ENCODE data around the gene SETD1A. TPM values are rescaled to one million over a fixed set of nuclear protein-coding genes. Genes with fewer than 3 reads are reported as not detected.

The SETD1A gene
- total RNA-seq, 1 donor from 2014 or later: 23.4 TPM

DNA sequence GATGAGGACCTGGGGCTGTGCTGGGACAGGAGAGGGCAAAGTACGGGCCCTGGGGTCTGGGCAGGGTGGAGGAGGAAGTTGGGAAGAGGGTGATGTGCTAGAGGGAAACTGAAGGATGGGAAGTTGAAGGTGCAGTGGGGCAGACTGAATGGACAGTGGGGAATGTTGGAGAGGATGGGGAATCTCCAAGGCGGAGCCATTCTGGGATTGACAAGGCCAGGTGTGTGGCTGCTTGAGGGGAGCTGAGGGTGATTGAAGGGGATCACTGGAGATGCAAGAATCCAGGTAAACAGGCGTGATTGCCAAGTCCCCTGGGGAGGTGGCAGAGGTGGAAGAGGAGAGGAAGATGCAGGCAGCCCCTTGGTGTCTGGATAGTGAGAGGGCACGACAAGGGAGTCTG is 18.9 kb downstream of the SETD1A start:
- Mint-ChIP-seq H3K27me3 (ENCODE audit: unreplicated experiment) (peaks cover 25% of the 10 kb centered on the region), H3K9me3 (ENCODE audit: unreplicated experiment) (no peaks in the 10 kb centered on the region), H3K36me3 (ENCODE audit: low read depth, unreplicated experiment) (peaks cover 48% of the 10 kb centered on the region), H3K4me3 (ENCODE audit: unreplicated experiment) (no peak overlapping the region), H3K4me1 (ENCODE audit: unreplicated experiment) (no peaks in the 10 kb centered on the region), H3K27ac (ENCODE audit: unreplicated experiment) (no peak overlapping the region)
- no peak for DNase-seq (ENCODE audit: low spot score)
- TF ChIP-seq, protein P1, sequence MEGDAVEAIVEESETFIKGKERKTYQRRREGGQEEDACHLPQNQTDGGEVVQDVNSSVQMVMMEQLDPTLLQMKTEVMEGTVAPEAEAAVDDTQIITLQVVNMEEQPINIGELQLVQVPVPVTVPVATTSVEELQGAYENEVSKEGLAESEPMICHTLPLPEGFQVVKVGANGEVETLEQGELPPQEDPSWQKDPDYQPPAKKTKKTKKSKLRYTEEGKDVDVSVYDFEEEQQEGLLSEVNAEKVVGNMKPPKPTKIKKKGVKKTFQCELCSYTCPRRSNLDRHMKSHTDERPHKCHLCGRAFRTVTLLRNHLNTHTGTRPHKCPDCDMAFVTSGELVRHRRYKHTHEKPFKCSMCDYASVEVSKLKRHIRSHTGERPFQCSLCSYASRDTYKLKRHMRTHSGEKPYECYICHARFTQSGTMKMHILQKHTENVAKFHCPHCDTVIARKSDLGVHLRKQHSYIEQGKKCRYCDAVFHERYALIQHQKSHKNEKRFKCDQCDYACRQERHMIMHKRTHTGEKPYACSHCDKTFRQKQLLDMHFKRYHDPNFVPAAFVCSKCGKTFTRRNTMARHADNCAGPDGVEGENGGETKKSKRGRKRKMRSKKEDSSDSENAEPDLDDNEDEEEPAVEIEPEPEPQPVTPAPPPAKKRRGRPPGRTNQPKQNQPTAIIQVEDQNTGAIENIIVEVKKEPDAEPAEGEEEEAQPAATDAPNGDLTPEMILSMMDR (IDR thresholded peaks at IDR 0.05; ENCODE audit: unreplicated experiment): no peak

DNA sequence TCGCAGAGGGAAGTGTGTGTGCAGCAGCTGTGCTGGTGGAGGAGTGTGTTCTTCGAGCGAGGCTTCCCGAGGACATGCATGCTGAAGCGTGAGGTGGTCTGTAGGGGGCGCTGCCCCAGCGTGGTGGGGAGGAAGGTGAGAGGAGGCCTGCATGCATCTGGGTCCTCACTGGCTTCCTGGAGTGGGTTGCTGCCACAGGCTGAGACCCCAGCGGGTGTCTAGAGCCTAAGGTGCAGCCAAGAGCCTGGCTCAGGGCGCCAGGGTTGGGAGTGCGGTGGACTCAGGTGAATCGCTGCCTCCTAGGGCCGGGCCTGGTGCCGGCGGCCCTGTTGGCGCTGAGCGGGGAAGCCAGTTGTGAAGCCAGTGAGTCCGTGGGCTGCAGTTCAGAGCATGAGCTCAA is 19.9 kb downstream of the SETD1A start:
- H3K27ac Mint-ChIP-seq (ENCODE audit: unreplicated experiment): peak overlapping the region; percentile 67
- H3K4me3 Mint-ChIP-seq (ENCODE audit: unreplicated experiment): peak overlapping the region; percentile 37
- TF ChIP-seq, protein P1 (IDR thresholded peaks at IDR 0.05; ENCODE audit: unreplicated experiment): peak; percentile 65
- peak; percentile 66 for DNase-seq (ENCODE audit: low spot score)
- no peaks in the 10 kb centered on the region for H3K4me1 Mint-ChIP-seq (ENCODE audit: unreplicated experiment)
- no peaks in the 10 kb centered on the region for H3K9me3 Mint-ChIP-seq (ENCODE audit: unreplicated experiment)
- peaks cover 30% of the 10 kb centered on the region for H3K27me3 Mint-ChIP-seq (ENCODE audit: unreplicated experiment)
- peaks cover 43% of the 10 kb centered on the region for H3K36me3 Mint-ChIP-seq (ENCODE audit: low read depth, unreplicated experiment)

DNA sequence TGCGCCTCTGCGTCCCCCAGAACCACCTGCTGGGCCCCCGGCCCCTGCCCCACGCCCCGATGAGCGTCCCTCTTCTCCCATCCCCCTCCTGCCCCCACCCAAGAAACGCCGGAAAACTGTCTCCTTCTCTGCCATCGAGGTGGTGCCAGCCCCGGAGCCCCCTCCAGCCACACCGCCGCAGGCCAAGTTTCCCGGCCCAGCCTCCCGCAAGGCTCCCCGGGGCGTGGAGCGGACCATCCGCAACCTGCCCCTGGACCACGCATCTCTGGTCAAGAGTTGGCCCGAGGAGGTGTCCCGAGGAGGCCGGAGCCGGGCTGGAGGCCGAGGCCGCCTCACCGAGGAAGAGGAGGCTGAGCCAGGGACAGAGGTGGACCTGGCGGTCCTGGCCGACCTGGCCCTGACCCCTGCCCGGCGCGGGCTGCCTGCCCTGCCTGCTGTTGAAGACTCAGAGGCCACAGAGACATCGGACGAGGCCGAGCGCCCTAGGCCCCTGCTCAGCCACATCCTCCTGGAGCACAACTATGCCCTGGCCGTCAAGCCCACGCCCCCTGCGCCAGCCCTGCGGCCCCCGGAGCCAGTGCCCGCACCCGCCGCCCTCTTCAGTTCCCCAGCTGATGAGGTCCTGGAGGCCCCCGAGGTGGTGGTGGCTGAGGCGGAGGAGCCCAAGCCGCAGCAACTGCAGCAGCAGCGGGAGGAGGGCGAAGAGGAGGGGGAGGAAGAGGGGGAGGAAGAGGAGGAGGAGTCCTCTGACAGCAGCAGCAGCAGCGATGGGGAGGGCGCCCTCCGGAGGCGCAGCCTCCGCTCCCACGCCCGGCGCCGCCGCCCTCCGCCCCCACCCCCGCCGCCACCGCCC is 21.8 kb downstream of the SETD1A start:
- H3K27ac Mint-ChIP-seq (ENCODE audit: unreplicated experiment): no peak overlapping the region
- DNase-seq (ENCODE audit: low spot score): no peak
- H3K4me1 Mint-ChIP-seq (ENCODE audit: unreplicated experiment): no peaks in the 10 kb centered on the region
- TF ChIP-seq, protein P1 (IDR thresholded peaks at IDR 0.05; ENCODE audit: unreplicated experiment): no peak
- H3K4me3 Mint-ChIP-seq (ENCODE audit: unreplicated experiment): no peak overlapping the region
- peaks cover 30% of the 10 kb centered on the region for H3K27me3 Mint-ChIP-seq (ENCODE audit: unreplicated experiment)
- no peaks in the 10 kb centered on the region for H3K9me3 Mint-ChIP-seq (ENCODE audit: unreplicated experiment)
- peaks cover 30% of the 10 kb centered on the region for H3K36me3 Mint-ChIP-seq (ENCODE audit: low read depth, unreplicated experiment)

DNA sequence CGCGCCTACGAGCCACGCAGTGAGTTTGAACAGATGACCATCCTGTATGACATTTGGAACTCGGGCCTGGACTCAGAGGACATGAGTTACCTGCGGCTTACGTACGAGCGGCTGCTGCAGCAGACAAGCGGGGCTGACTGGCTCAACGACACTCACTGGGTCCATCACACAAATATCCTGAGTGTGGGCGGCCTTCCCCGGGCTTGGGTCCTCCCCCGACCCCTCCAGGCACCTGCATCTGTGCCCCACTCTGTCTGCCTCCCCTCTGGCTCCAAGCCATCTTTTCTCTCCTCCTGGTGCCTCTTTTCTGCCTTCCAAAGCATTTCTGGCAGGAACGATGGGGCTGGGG is 22.4 kb downstream of the SETD1A start:
- DNase-seq (ENCODE audit: low spot score): no peak
- Mint-ChIP-seq H3K9me3 (ENCODE audit: unreplicated experiment) (no peaks in the 10 kb centered on the region), H3K4me1 (ENCODE audit: unreplicated experiment) (no peaks in the 10 kb centered on the region), H3K36me3 (ENCODE audit: low read depth, unreplicated experiment) (peaks cover 27% of the 10 kb centered on the region), H3K27me3 (ENCODE audit: unreplicated experiment) (peaks cover 30% of the 10 kb centered on the region), H3K27ac (ENCODE audit: unreplicated experiment) (no peak overlapping the region), H3K4me3 (ENCODE audit: unreplicated experiment) (peak overlapping the region; percentile 15)
- TF ChIP-seq, protein P1 (IDR thresholded peaks at IDR 0.05; ENCODE audit: unreplicated experiment): no peak

DNA sequence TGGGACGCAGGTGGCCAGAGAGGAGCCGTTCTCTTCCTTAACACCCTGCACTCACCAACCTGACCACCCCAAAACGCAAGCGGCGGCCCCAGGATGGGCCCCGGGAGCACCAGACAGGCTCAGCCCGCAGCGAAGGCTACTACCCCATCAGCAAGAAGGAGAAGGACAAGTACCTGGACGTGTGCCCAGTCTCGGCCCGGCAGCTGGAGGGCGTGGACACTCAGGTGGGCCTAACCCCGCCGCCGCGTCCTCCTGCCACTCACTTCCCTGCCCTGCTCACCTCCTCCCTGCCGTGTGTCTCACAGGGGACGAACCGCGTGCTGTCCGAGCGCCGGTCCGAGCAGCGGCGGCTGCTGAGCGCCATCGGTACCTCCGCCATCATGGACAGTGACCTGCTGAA is 22.9 kb downstream of the SETD1A start:
- Mint-ChIP-seq H3K4me3 (ENCODE audit: unreplicated experiment) (peak overlapping the region; percentile 15), H3K36me3 (ENCODE audit: low read depth, unreplicated experiment) (peaks cover 27% of the 10 kb centered on the region), H3K27me3 (ENCODE audit: unreplicated experiment) (peaks cover 30% of the 10 kb centered on the region), H3K27ac (ENCODE audit: unreplicated experiment) (no peak overlapping the region), H3K4me1 (ENCODE audit: unreplicated experiment) (no peaks in the 10 kb centered on the region), H3K9me3 (ENCODE audit: unreplicated experiment) (no peaks in the 10 kb centered on the region)
- TF ChIP-seq, protein P1 (IDR thresholded peaks at IDR 0.05; ENCODE audit: unreplicated experiment): no peak
- DNase-seq (ENCODE audit: low spot score): no peak

All from endothelial cell (in vitro differentiated cells).